Karpas-422 (cell line): Measurements from ENCODE around the gene CPED1. TPM values are rescaled to one million over a fixed set of nuclear protein-coding genes. Genes with fewer than 3 reads are reported as not detected.

Source experiments
- DNase-seq: peaks from one replicate; pipeline ENCODE4 v3.0.0-alpha.2; 2015
- H2AFZ ChIP-seq: fragments of 200-600 bp; sonication (generic); 2 replicates; pipeline ENCODE4 v1.6.1; 2014; ENCODE audit warnings: antibody characterized with exemption, low read length, mixed read lengths
- H3K27ac ChIP-seq: fragments of 200-600 bp; sonication (generic); 2 replicates; pipeline ENCODE4 v1.5.1; 2014; ENCODE audit warnings: mild to moderate bottlenecking, low read length, moderate library complexity
- H3K27me3 ChIP-seq: fragments of 200-600 bp; sonication (generic); 2 replicates; pipeline ENCODE4 v1.6.1; 2014; ENCODE audit warnings: low read length, mixed read lengths
- H3K36me3 ChIP-seq: fragments of 200-600 bp; sonication (generic); 2 replicates; pipeline ENCODE4 v1.6.1; 2014; ENCODE audit warnings: low read length, mixed read lengths; ENCODE audit not compliant: insufficient read depth
- H3K4me1 ChIP-seq: fragments of 200-600 bp; sonication (generic); 2 replicates; pipeline ENCODE4 v1.6.1; 2014; ENCODE audit warnings: mild to moderate bottlenecking, low read length, mixed read lengths
- H3K4me2 ChIP-seq: fragments of 200-600 bp; sonication (generic); 2 replicates; pipeline ENCODE4 v1.6.1; 2014; ENCODE audit warnings: low read length, low read depth, mild to moderate bottlenecking; ENCODE audit not compliant: poor library complexity, severe bottlenecking
- H3K4me3 ChIP-seq: fragments of 200-600 bp; sonication (generic); 2 replicates; pipeline ENCODE4 v1.5.1; 2014; ENCODE audit warnings: mild to moderate bottlenecking, antibody characterized with exemption, low read length, mixed read lengths
- H3K79me2 ChIP-seq: fragments of 200-600 bp; sonication (generic); 2 replicates; pipeline ENCODE4 v1.6.1; 2014; ENCODE audit warnings: mild to moderate bottlenecking, low read length, mixed read lengths
- H3K9ac ChIP-seq: fragments of 200-600 bp; sonication (generic); 2 replicates; pipeline ENCODE4 v1.6.0; 2014; ENCODE audit warnings: low read length
- H3K9me2 ChIP-seq: fragments of 200-600 bp; sonication (generic), shearing (Covaris generic); replicated peaks from 2 replicates; pipeline ENCODE4 v1.6.0; 2014; ENCODE audit warnings: mild to moderate bottlenecking, low read length, moderate library complexity; ENCODE audit not compliant: insufficient read depth
- H3K9me3 ChIP-seq: fragments of 300-700, 200-600 bp; sonication (generic); 2 replicates; pipeline ENCODE4 v1.6.1; 2014; ENCODE audit warnings: low read length, mixed read lengths
- H4K20me1 ChIP-seq: fragments of 200-600 bp; sonication (generic); 2 replicates; pipeline ENCODE4 v1.6.1; 2014; ENCODE audit warnings: mild to moderate bottlenecking, antibody characterized with exemption, low read length, low read depth; ENCODE audit not compliant: insufficient read depth
- total RNA-seq: library from RNA; depleted of rRNA; stranded (reverse); fragments of >200 nt; shearing (Covaris generic); gene quantifications from 2 replicates; pipeline ENCODE4 v1.2.3, GENCODE V29; 2014; ENCODE audit warnings: low replicate concordance

Gene CPED1
- total RNA-seq, 1 experiment from 2014 or later: 0.04 TPM

- Histone ChIP-seq H3K27me3 (no peaks in the 10 kb centered on the region), H4K20me1 (no peaks in the 10 kb centered on the region), H3K4me2 (no peak overlapping the region), H3K4me3 (no peak overlapping the region), H3K9ac (no peak overlapping the region), H3K9me2 (no peaks in the 10 kb centered on the region), H3K27ac (no peak overlapping the region), H3K36me3 (no peaks in the 10 kb centered on the region), H3K4me1 (no peaks in the 10 kb centered on the region), H2AFZ (no peak overlapping the region), H3K79me2 (no peaks in the 10 kb centered on the region), H3K9me3 (no peaks in the 10 kb centered on the region)
- DNase-seq: no peak
Measured at GRCh38 chr7:121039510-121039822, 51.0 kb downstream of the CPED1 start.

- Histone ChIP-seq H3K27ac (no peak overlapping the region), H3K9ac (no peak overlapping the region), H3K27me3 (no peaks in the 10 kb centered on the region), H3K79me2 (no peaks in the 10 kb centered on the region), H2AFZ (no peak overlapping the region), H3K4me1 (no peaks in the 10 kb centered on the region), H3K9me3 (no peaks in the 10 kb centered on the region), H3K4me2 (no peak overlapping the region), H3K36me3 (no peaks in the 10 kb centered on the region), H4K20me1 (no peaks in the 10 kb centered on the region), H3K9me2 (no peaks in the 10 kb centered on the region), H3K4me3 (no peak overlapping the region)
- no peak for DNase-seq
Measured at GRCh38 chr7:121039994-121040393, 51.5 kb downstream of the CPED1 start.

- H4K20me1 ChIP-seq: no peaks in the 10 kb centered on the region
- no peaks in the 10 kb centered on the region for H3K27me3 ChIP-seq
- no peak overlapping the region for H2AFZ ChIP-seq
- no peaks in the 10 kb centered on the region for H3K36me3 ChIP-seq
- no peaks in the 10 kb centered on the region for H3K9me2 ChIP-seq
- H3K4me1 ChIP-seq: no peaks in the 10 kb centered on the region
- H3K4me2 ChIP-seq: no peak overlapping the region
- no peak overlapping the region for H3K4me3 ChIP-seq
- no peak overlapping the region for H3K9ac ChIP-seq
- no peak overlapping the region for H3K27ac ChIP-seq
- H3K9me3 ChIP-seq: no peaks in the 10 kb centered on the region
- no peaks in the 10 kb centered on the region for H3K79me2 ChIP-seq
- DNase-seq: no peak
Measured at GRCh38 chr7:121041516-121042148, 53.1 kb downstream of the CPED1 start.

- Histone ChIP-seq H3K27me3 (no peaks in the 10 kb centered on the region), H2AFZ (no peak overlapping the region), H3K4me1 (no peaks in the 10 kb centered on the region), H3K9me3 (no peaks in the 10 kb centered on the region), H3K4me2 (no peak overlapping the region), H3K27ac (no peak overlapping the region), H3K36me3 (no peaks in the 10 kb centered on the region), H4K20me1 (no peaks in the 10 kb centered on the region), H3K4me3 (no peak overlapping the region), H3K9me2 (no peaks in the 10 kb centered on the region), H3K79me2 (no peaks in the 10 kb centered on the region), H3K9ac (no peak overlapping the region)
- DNase-seq: no peak
Measured at GRCh38 chr7:121042195-121042594, 53.7 kb downstream of the CPED1 start.

- H3K36me3 ChIP-seq: no peaks in the 10 kb centered on the region
- no peaks in the 10 kb centered on the region for H3K9me2 ChIP-seq
- H3K4me2 ChIP-seq: no peak overlapping the region
- no peaks in the 10 kb centered on the region for H3K9me3 ChIP-seq
- H3K27ac ChIP-seq: no peak overlapping the region
- H3K79me2 ChIP-seq: no peaks in the 10 kb centered on the region
- H3K4me3 ChIP-seq: no peak overlapping the region
- DNase-seq: no peak
- no peak overlapping the region for H3K9ac ChIP-seq
- H2AFZ ChIP-seq: no peak overlapping the region
- H3K4me1 ChIP-seq: no peaks in the 10 kb centered on the region
- no peaks in the 10 kb centered on the region for H4K20me1 ChIP-seq
- no peaks in the 10 kb centered on the region for H3K27me3 ChIP-seq
Measured at GRCh38 chr7:121042899-121043298, 54.4 kb downstream of the CPED1 start.

GRCh38 chr7:121043314-121044234 is 55.1 kb downstream of the CPED1 start:
- no peak for DNase-seq
- no peaks in the 10 kb centered on the region for H3K79me2 ChIP-seq
- H3K4me2 ChIP-seq: no peak overlapping the region
- no peaks in the 10 kb centered on the region for H3K9me3 ChIP-seq
- H2AFZ ChIP-seq: no peak overlapping the region
- H4K20me1 ChIP-seq: no peaks in the 10 kb centered on the region
- no peak overlapping the region for H3K27ac ChIP-seq
- no peak overlapping the region for H3K9ac ChIP-seq
- H3K4me1 ChIP-seq: no peaks in the 10 kb centered on the region
- no peaks in the 10 kb centered on the region for H3K36me3 ChIP-seq
- H3K4me3 ChIP-seq: no peak overlapping the region
- no peaks in the 10 kb centered on the region for H3K9me2 ChIP-seq
- no peaks in the 10 kb centered on the region for H3K27me3 ChIP-seq

- Histone ChIP-seq H4K20me1 (no peaks in the 10 kb centered on the region), H3K79me2 (no peaks in the 10 kb centered on the region), H3K9ac (no peak overlapping the region)
Measured at GRCh38 chr7:121045090-121045489, 56.6 kb downstream of the CPED1 start.

GRCh38 chr7:121046009-121046408 is 57.5 kb downstream of the CPED1 start:
- Histone ChIP-seq H3K79me2 (no peaks in the 10 kb centered on the region), H3K36me3 (no peaks in the 10 kb centered on the region), H3K9me2 (no peaks in the 10 kb centered on the region), H3K9me3 (no peaks in the 10 kb centered on the region), H3K27me3 (no peaks in the 10 kb centered on the region), H3K9ac (no peak overlapping the region), H3K27ac (no peak overlapping the region), H3K4me1 (no peaks in the 10 kb centered on the region), H4K20me1 (no peaks in the 10 kb centered on the region), H2AFZ (no peak overlapping the region), H3K4me3 (no peak overlapping the region), H3K4me2 (no peak overlapping the region)
- DNase-seq: no peak

More at GRCh38 chr7:121045090-121045489, 56.6 kb downstream of the CPED1 start:
- H3K27me3 ChIP-seq: no peaks in the 10 kb centered on the region
- H3K9me3 ChIP-seq: no peaks in the 10 kb centered on the region
- H3K4me2 ChIP-seq: no peak overlapping the region
- no peak for DNase-seq
- H3K36me3 ChIP-seq: no peaks in the 10 kb centered on the region
- H3K27ac ChIP-seq: no peak overlapping the region
- no peak overlapping the region for H2AFZ ChIP-seq
- H3K4me3 ChIP-seq: no peak overlapping the region
- H3K4me1 ChIP-seq: no peaks in the 10 kb centered on the region
- no peaks in the 10 kb centered on the region for H3K9me2 ChIP-seq
